Measurements from ENCODE around the gene PEX1.
"Not testable (repeated sequence)": the region's sequence is repeated elsewhere in the genome, so short reads cannot be mapped to it uniquely, and the experiment has no call there.

The PEX1 gene

DNA sequence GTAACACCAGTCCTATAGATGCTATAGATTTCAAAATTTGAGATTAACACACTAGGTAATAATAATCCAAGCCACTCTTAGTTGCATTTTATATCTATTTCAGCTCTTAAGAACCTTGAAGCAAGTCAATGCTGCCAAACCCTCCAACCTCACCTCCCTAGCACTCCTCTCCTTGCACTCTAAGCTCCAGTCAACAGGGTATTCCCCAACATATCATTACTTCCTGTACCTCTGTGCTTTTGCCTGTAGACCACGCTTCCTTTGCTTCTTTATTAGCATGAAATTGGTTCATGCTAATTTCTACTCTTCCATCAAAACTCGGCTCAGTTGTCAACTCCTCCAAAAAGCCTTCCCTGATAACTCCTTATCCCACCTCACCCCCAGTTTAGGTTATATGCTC, 24.6 kb downstream of the PEX1 start:
- no peak for DNase-seq

GRCh38 chr7:92498557-92498956, 29.8 kb downstream of the PEX1 start:
- DNase-seq = no peak

- no peak for DNase-seq
These were observed 31.4 kb downstream of the PEX1 start for GRCh38 chr7:92496876-92497275.

DNA sequence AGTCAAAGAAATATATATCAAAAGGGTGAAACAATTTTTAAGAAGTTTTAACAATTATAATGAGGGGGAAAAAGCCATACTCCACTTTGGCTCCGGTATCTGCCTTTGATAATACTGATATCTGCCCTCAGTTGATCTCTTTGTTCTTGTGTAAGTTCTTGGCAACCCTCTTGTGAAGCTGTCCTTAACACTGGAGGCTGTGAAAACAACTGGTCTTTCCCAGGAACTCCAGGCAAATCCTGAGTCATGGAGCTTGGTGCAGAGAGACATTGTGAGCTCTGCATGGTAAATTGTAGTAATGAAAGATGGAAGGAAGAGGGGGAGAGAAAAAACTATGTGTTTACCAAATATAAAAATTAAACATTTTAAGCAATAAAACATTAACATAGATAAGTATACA, 38.7 kb downstream of the PEX1 start:
- DNase-seq = no peak

- DNase-seq = no peak
These were observed 40.5 kb downstream of the PEX1 start for GRCh38 chr7:92487804-92488203.

- DNase-seq = no peak
These were observed 42.3 kb downstream of the PEX1 start for GRCh38 chr7:92485974-92486373.

GRCh38 chr7:92485267-92485892, 42.9 kb downstream of the PEX1 start:
- no peak for DNase-seq

- DNase-seq = not testable (repeated sequence)
These were observed 44.1 kb downstream of the PEX1 start for GRCh38 chr7:92484226-92484625.

DNA sequence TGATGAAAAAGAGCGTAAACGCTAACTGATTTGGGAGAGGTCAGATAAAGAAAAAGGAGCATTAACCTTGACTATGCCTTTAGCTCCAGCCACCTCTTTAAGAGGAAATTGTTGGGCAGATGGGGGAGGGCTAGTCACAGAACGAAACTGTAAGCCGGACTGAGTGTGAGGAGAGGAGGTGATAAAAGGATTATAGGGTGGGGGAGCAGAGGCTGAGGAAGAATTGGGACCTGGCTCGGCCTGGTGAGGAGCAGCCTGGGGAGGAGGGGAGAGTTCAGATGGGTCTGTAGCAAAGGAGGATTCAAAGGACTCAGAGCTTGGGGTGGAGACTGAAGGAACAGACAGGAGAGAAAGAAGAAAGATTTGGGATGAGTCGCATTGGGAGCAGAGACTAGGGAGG, 44.7 kb downstream of the PEX1 start:
- DNase-seq = not testable (repeated sequence)

GRCh38 chr7:92479146-92479545, 49.2 kb downstream of the PEX1 start:
- DNase-seq = not testable (repeated sequence)

DNA sequence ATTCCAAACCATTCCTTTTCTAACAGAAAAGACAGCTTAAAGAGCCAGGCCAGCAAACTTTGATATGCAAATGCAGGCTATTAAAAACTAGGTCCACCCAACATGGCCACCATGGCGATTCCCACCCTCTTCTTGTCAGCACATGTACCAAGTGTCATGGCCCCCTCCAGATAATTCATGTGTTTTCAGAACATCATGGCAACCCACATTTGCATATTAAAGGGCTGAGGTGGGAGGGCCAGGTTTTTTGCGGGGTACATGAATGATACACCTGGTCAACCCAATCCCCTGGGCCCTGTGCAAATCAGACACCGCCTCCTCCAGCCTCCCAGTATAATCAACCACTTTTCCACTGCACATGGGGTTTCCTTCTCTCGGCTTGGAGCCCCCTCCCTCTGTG, 49.6 kb downstream of the PEX1 start:
- no peak for DNase-seq

DNA sequence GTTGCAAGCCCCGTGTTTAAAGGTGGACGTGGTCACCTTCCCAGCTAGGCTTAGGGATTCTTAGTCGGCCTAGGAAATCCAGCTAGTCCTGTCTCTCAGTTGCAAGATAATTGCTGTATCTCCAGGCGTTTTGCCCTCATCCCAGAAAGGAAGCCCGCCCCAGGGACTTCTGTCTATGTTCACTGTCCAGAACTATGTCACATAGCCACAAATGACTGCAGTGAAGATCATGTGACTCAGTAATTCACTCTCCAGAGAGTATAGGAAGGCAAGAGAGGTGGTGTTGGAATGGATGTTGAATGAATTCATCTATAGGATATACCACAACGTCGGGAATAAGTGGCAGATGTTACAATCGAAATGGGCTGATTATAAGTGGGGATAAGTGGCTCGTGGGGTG, 50.2 kb downstream of the PEX1 start:
- DNase-seq = no peak

GRCh38 chr7:92477681-92478080, 50.6 kb downstream of the PEX1 start, which contains the start of gene ERVW-1:
ERVW-1 (minus strand) TSS chr7:92477946; CDS start chr7:92470381, 7,565 bp downstream.
- DNase-seq = not testable (repeated sequence)

DNA sequence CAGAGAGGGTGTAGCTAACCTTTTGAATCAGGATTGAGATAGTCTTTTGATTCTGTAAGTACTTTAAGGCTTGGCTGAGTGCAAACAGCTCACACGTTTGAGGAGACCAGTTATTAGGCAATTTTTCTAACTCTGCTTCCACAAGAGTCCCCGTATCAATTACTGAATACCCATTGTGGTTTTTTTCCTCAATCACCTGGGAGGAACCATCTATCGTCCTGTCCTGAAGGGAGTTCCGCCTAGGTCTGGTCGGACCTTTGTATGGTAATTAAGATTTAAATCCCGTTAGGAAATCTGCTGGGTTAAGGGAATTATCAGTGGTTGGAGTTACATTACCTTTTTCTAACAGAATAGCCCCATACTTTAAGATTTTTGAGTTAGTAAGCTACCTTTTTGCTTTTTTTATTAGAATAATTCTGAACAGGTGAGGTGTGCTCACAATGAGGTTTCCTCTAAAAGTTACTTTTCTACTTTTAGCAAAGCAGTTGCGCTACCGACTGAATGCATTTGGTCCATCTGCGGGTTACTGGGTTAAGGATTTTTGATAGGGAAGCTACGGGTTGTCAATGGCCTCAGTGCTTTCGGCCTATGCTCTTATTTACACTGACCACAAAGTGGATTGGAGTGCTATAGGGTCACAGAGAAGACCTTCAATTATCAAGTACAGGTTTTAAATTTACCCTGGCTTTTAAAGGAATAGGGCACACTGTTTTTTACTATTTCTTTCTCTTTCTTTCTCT, 52.3 kb downstream of the PEX1 start:
- DNase-seq = not testable (repeated sequence)

GRCh38 chr7:92475261-92475770, 53.0 kb downstream of the PEX1 start:
- not testable (repeated sequence) for DNase-seq

GRCh38 chr7:92473989-92474388, 54.3 kb downstream of the PEX1 start:
- not testable (repeated sequence) for DNase-seq

DNA sequence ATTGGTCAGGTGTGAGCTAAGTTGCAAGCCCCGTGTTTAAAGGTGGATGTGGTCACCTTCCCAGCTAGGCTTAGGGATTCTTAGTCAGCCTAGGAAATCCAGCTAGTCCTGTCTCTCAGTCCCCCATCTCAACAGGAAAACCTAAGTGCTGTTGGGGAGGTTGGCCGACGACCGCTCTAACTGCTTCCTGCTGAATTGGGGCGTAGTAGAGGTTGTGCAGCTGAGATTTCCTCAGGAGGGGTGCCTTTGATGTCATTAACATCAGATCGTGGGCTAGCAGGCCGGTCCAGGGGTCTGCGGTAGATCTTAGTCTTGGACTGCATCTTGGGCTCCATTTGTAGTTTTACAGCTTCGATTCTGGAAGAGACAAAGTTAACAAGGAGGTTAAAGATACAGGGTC, 59.7 kb downstream of the PEX1 start:
- not testable (repeated sequence) for DNase-seq

GRCh38 chr7:92466682-92467081, 61.6 kb downstream of the PEX1 start:
- no peak for DNase-seq

GRCh38 chr7:92464515-92464914, 63.8 kb downstream of the PEX1 start:
- DNase-seq = no peak

GRCh38 chr7:92462560-92462959, 65.8 kb downstream of the PEX1 start:
- DNase-seq = no peak

- peak; percentile 47 for DNase-seq
These were observed 67.0 kb downstream of the PEX1 start for GRCh38 chr7:92461027-92462003.

- no peak for DNase-seq
These were observed 67.8 kb downstream of the PEX1 start for GRCh38 chr7:92460510-92460909.

DNA sequence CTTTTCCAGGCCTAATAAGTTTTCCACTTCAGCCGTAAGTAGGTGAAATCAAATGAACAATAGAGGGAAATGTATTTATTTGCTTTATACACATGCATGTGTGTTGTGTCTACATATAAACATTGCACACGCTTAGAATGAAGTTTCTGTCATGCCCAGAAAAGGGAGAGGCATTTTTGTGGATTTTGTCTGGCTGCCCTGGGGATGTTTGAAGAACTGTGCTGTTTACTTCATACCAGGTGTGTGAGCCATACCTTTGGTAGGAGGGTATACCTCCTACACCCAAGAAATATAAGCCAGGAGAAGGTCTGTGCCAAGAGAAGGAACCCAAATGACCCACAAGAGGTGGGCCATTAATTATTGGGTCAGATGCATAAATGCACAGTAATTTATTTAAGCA, 68.2 kb downstream of the PEX1 start:
- no peak for DNase-seq
